Measurements from ENCODE around the gene DCAF4.

DCAF4 gene

DNA sequence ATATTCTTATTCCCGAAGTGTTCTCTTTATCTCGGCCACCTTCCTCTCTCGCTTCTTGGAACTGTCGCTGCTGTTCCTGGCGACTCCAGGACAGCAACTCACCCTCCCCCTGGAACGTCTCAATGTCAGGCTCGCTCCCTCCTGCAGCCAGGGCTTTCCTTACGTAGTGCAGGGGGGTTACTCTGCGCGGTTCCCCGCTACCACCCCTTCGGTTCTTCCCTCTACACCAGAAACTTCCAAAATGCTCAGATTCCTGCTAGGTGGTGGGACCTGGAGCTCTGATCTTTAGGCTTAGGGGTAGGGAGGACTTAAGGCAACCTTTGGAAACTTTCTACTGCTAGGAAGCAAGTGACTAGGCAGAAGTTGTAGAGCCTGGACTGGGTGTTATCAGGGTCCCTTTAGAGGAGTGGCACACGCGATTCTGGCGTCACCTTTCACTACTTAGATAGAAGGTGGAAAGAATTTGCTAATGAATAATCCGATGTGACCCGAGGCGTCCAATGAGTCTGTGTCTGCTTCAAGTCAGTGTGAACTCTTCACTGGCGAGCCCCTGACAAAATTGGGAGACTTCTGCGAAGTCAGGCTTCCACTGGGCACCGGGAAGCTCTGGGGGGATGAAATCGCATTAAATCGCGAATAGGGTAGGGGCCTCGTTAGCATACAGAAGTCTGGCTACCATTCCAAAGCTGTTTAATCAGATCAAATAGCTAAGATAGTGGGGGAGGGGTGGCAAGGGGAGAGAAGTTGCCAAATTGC is 31.5 kb upstream of the DCAF4 start:
- no peaks in the 10 kb centered on the region for H3K27me3 ChIP-seq (replicated peaks; ENCODE audit: control insufficient read depth, insufficient read depth, low read length)
- peak; percentile 22 for DNase-seq (ENCODE audit: extremely low read depth, insufficient read length)
- H3K36me3 ChIP-seq (ENCODE audit: control insufficient read depth, insufficient read depth, low read length): no peaks in the 10 kb centered on the region
- TF ChIP-seq, protein P1, sequence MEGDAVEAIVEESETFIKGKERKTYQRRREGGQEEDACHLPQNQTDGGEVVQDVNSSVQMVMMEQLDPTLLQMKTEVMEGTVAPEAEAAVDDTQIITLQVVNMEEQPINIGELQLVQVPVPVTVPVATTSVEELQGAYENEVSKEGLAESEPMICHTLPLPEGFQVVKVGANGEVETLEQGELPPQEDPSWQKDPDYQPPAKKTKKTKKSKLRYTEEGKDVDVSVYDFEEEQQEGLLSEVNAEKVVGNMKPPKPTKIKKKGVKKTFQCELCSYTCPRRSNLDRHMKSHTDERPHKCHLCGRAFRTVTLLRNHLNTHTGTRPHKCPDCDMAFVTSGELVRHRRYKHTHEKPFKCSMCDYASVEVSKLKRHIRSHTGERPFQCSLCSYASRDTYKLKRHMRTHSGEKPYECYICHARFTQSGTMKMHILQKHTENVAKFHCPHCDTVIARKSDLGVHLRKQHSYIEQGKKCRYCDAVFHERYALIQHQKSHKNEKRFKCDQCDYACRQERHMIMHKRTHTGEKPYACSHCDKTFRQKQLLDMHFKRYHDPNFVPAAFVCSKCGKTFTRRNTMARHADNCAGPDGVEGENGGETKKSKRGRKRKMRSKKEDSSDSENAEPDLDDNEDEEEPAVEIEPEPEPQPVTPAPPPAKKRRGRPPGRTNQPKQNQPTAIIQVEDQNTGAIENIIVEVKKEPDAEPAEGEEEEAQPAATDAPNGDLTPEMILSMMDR (IDR thresholded peaks at IDR 0.05; ENCODE audit: insufficient read depth, low read length, poor library complexity, severe bottlenecking): no peak
- H3K4me3 ChIP-seq (replicated peaks; ENCODE audit: low read depth, low read length): peak overlapping the region; percentile 81

DNA sequence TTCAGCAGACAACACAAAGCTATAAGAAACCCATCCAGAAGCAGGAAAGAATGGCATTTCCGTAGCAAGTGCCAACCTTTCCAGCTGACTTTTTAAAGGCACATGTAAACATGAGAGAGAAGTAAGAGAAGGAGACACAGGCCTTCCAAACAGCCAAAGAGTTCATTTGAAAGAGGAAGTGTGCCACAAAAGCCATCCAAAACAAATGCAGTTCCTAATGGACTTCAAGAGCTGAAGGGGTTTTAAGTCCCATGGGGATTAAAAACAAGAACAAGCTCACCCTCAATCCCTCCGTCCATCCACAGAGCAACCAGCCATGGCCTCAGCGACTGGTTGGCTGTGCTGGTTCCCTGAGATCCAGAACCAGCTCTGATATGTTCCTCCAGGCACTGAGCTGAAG is 27.8 kb upstream of the DCAF4 start:
- H3K27me3 ChIP-seq (replicated peaks; ENCODE audit: control insufficient read depth, insufficient read depth, low read length): no peaks in the 10 kb centered on the region

DNA sequence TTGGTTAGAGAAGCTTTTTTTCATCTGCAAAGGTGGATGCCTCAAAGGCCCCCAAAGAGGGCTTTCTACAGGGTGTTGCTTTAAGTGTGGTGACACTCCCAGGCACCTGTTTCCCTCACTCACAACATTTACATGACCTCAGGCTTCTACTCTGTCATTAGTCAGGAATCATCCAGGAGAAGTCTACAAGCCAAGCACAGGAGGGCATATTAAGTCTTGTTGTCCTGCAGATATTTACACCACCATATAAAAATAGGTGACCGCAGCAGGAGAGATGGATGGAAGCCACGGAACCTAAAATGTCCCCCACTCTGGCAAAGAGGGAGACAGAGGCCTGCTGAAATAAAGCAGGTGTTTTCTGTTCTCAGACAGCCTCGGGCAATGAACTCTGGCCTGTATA is 24.9 kb upstream of the DCAF4 start:
- TF ChIP-seq, protein P1 (IDR thresholded peaks at IDR 0.05; ENCODE audit: insufficient read depth, low read length, poor library complexity, severe bottlenecking): no peak
- Histone ChIP-seq H3K27me3 (replicated peaks; ENCODE audit: control insufficient read depth, insufficient read depth, low read length) (no peaks in the 10 kb centered on the region), H3K36me3 (ENCODE audit: control insufficient read depth, insufficient read depth, low read length) (no peaks in the 10 kb centered on the region), H3K4me3 (replicated peaks; ENCODE audit: low read depth, low read length) (no peak overlapping the region)
- no peak for DNase-seq (ENCODE audit: extremely low read depth, insufficient read length)

More for the DNA sequence above, 27.8 kb upstream of the DCAF4 start:
- TF ChIP-seq, protein P1 (IDR thresholded peaks at IDR 0.05; ENCODE audit: insufficient read depth, low read length, poor library complexity, severe bottlenecking): no peak
- no peak overlapping the region for H3K4me3 ChIP-seq (replicated peaks; ENCODE audit: low read depth, low read length)
- DNase-seq (ENCODE audit: extremely low read depth, insufficient read length): no peak
- H3K36me3 ChIP-seq (ENCODE audit: control insufficient read depth, insufficient read depth, low read length): no peaks in the 10 kb centered on the region

DNA sequence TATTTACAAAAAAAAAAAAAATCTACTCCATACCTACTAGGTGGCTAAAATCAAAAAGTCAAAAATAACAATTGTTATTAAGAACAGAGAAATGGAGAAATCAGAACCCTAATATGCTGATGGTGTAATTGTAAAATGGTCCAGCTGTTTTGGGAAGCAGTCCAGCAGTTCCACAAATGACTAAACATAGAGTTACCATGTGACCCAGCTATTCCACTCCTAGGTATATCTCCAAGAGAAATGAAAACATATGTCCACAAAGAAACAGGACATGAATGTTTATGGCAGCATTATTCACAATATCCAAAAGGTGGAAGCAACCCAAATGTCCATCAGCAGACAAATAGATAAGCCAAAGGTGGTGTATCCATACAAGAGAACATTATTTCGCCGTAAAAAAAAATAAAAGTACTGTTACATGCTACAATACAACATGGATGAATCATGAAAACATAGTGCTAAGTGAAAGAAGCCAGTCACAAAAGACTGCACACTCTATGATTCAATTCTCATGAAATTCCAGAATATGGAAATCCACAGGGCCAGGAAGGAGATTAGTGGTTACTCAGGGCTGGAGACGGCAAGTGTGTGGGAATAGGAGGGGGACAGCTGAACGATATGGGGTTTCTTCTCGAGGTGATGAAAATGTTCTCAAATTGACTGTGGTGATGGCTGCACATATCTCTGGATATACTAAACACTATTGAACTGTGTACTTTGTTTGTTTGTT is 23.3 kb upstream of the DCAF4 start:
- Histone ChIP-seq H3K27me3 (replicated peaks; ENCODE audit: control insufficient read depth, insufficient read depth, low read length) (no peaks in the 10 kb centered on the region), H3K36me3 (ENCODE audit: control insufficient read depth, insufficient read depth, low read length) (no peaks in the 10 kb centered on the region), H3K4me3 (replicated peaks; ENCODE audit: low read depth, low read length) (no peak overlapping the region)
- no peak for DNase-seq (ENCODE audit: extremely low read depth, insufficient read length)
- TF ChIP-seq, protein P1 (IDR thresholded peaks at IDR 0.05; ENCODE audit: insufficient read depth, low read length, poor library complexity, severe bottlenecking): no peak

DNA sequence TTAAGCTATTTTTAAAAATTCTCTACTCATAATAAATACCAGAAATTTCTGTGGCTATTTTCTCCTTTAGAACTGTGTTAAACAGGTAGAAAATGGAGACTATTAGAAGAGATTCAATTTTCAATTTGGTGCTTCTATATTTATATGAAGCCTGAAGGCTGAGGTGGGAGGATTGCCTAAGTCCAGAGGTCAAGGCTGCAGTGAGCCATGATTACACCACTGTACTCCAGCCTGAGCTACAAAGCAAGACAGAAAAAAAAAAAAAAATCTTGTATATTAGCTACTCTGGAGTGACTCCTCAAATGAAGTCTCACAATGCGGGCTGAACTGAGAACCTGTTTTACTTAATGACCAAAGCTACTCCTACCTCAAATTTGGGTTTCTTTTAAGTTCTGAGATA is 22.5 kb upstream of the DCAF4 start:
- TF ChIP-seq, protein P1 (IDR thresholded peaks at IDR 0.05; ENCODE audit: insufficient read depth, low read length, poor library complexity, severe bottlenecking): no peak
- no peak overlapping the region for H3K4me3 ChIP-seq (replicated peaks; ENCODE audit: low read depth, low read length)
- H3K36me3 ChIP-seq (ENCODE audit: control insufficient read depth, insufficient read depth, low read length): no peaks in the 10 kb centered on the region
- DNase-seq (ENCODE audit: extremely low read depth, insufficient read length): no peak
- no peaks in the 10 kb centered on the region for H3K27me3 ChIP-seq (replicated peaks; ENCODE audit: control insufficient read depth, insufficient read depth, low read length)

Measured in GM06990 (cell line).